SIG-M5 treated with dmso at 0.1 percent for 504 hours (cell line): ENCODE measurements around the gene GABBR2.
A peak's percentile ranks its signal among the peaks of the same experiment; 100 is the strongest.
"Not testable (repeated sequence)": the region's sequence is repeated elsewhere in the genome, so short reads cannot be mapped to it uniquely, and the experiment has no call there.

Experiments used
- DNase-seq: peaks from one replicate; lab custom pipeline; 2025; ENCODE audit not compliant: unreplicated experiment; lab: John Stamatoyannopoulos, UW

Gene GABBR2

GRCh38 chr9:98597236-98597771 lies 111.4 kb downstream of the GABBR2 start:
- no peak for DNase-seq

- no peak for DNase-seq
Measured at GRCh38 chr9:98596486-98596885, 112.2 kb downstream of the GABBR2 start.

GRCh38 chr9:98594546-98595160 lies 114.1 kb downstream of the GABBR2 start:
- DNase-seq, result no peak

GRCh38 chr9:98593354-98594253 lies 115.1 kb downstream of the GABBR2 start:
- DNase-seq, result no peak

- DNase-seq, result no peak
Measured at GRCh38 chr9:98591696-98592095, 117.0 kb downstream of the GABBR2 start.

GRCh38 chr9:98590101-98590500 lies 118.6 kb downstream of the GABBR2 start:
- DNase-seq, result no peak

- DNase-seq, result no peak
Measured at GRCh38 chr9:98589102-98589501, 119.6 kb downstream of the GABBR2 start.

- not testable (repeated sequence) for DNase-seq
Measured at GRCh38 chr9:98584853-98585438, 123.8 kb downstream of the GABBR2 start.

GRCh38 chr9:98584059-98584458 lies 124.7 kb downstream of the GABBR2 start:
- DNase-seq, result no peak

GRCh38 chr9:98583417-98583816 lies 125.3 kb downstream of the GABBR2 start:
- DNase-seq, result no peak

- no peak for DNase-seq
Measured at GRCh38 chr9:98580956-98581355, 127.8 kb downstream of the GABBR2 start.

GRCh38 chr9:98579700-98580099 lies 129.0 kb downstream of the GABBR2 start:
- DNase-seq, result no peak

GRCh38 chr9:98577446-98577845 lies 131.3 kb downstream of the GABBR2 start:
- no peak for DNase-seq

- no peak for DNase-seq
Measured at GRCh38 chr9:98576859-98577258, 131.9 kb downstream of the GABBR2 start.

- DNase-seq, result no peak
Measured at GRCh38 chr9:98576354-98576753, 132.4 kb downstream of the GABBR2 start.

- DNase-seq, result peak; percentile 42
Measured at GRCh38 chr9:98575379-98576346, 133.1 kb downstream of the GABBR2 start.

GRCh38 chr9:98573749-98574278 lies 134.9 kb downstream of the GABBR2 start:
- DNase-seq, result no peak

GRCh38 chr9:98572796-98573195 lies 135.9 kb downstream of the GABBR2 start:
- no peak for DNase-seq

GRCh38 chr9:98572054-98572627 lies 136.6 kb downstream of the GABBR2 start:
- no peak for DNase-seq

GRCh38 chr9:98571643-98572042 lies 137.1 kb downstream of the GABBR2 start:
- DNase-seq, result no peak
